ENCODE results near the gene PC. TPM values are rescaled to one million over a fixed set of nuclear protein-coding genes. Genes with fewer than 3 reads are reported as not detected.

PC gene
- total and polyA plus RNA-seq, 5 experiments from 2014 or later = 3.5 to 8.5 (median 6.9) TPM

DNA sequence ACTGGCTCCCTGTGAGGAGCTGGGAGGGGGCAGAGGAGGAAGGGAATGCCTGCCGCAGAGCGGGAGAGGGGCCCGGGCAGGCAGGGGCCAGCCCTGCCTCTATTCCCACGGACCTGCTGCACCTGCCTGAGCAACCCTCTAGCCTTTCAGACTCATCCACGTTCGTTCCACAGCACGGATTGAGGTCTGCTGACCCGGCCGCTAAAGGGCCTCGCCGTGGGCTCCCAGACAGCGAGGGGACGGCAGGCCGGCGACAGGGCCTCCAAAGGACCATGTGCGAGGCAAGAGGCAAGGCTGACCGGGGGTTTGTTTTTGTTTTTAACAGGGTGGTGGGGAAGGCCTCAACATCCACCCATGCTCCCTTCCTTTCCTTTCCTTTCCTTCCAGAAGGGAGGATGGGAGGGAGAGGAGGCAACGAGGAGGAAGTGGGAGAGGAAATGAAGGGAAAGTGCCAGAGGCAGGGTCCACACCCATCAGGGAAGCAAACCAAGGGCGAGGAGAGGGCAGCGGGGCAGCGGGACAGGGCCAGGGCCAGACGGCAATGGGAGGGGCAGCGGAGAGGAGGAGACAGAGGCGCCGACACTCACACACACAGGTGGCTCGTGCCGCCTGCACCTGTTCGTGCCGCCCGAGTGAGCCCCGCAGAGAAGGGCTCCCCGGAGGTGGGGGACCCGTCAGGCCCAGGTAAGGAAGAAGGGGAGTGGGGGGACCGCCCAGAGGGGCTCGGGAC, 93.8 kb downstream of the PC start:
- no peaks in the 10 kb centered on the region for H3K9me3 Mint-ChIP-seq
- no peak for DNase-seq
- H3K27me3 Mint-ChIP-seq = no peaks in the 10 kb centered on the region
- POLR2A ChIA-PET = no interaction called here
- no peak for ATAC-seq
- H3K36me3 Mint-ChIP-seq = no peaks in the 10 kb centered on the region
- no peak overlapping the region for H3K27ac Mint-ChIP-seq
- H3K4me1 Mint-ChIP-seq = peaks cover 3 to 10% (median 7%) of the 10 kb centered on the region in 4 donors
- H3K4me3 Mint-ChIP-seq = no peak overlapping the region

- H3K27ac Mint-ChIP-seq = no peak overlapping the region
- H3K4me3 Mint-ChIP-seq = no peak overlapping the region
- no peaks in the 10 kb centered on the region for H3K36me3 Mint-ChIP-seq
- POLR2A ChIA-PET = no interaction called here
- DNase-seq (no peak), ATAC-seq (no peak)
- no peaks in the 10 kb centered on the region for H3K9me3 Mint-ChIP-seq
- no peaks in the 10 kb centered on the region for H3K27me3 Mint-ChIP-seq
- peaks cover 0 to 3% (median 1%) of the 10 kb centered on the region in 4 donors for H3K4me1 Mint-ChIP-seq
Measured at GRCh38 chr11:66863428-66864125, 94.6 kb downstream of the PC start.

- Mint-ChIP-seq H3K4me3 (no peak overlapping the region), H3K27ac (no peak overlapping the region), H3K9me3 (no peaks in the 10 kb centered on the region), H3K4me1 (peaks cover 0 to 3% (median 0%) of the 10 kb centered on the region in 4 donors), H3K27me3 (no peaks in the 10 kb centered on the region), H3K36me3 (no peaks in the 10 kb centered on the region)
- POLR2A ChIA-PET = no interaction called here
- DNase-seq (no peak), ATAC-seq (no peak)
Measured at GRCh38 chr11:66862559-66863037, 95.6 kb downstream of the PC start.

DNA sequence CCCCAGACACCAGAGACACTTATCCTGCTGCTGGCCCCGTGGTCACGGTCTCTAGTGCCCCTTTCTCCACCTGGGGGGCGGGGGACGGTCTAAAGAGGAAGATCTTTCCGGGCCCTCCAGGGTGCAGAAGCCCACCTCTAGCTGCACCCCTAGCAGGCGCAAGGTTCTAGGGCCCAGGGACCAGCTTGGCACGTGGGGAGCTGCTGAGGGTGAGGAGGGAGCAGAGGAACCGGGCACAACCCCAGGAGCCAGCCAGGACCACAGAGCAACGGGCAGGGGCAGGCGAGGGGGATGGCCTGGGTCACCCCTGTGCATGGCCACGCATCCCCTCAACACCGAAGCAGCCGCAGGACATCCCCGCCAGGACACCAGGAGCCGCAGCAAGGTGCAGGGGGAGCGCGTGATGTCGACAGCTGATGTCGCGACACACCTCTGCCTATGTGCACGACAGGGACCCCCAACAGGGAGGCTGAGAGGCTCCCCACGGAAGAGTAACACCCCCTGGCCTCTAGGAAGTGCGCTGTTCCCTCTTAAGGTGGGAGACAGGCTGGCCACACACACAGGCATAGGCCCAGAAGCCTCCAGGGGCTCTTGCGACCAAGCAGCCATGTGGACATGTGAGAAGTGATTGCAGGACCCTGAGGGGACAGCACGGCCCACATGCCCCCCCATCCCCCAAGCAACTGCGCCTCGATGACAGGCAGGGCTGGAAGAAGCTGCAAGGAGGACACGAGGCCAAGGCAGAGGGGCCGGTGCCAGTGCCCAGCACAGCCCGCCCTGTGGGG, 96.2 kb downstream of the PC start:
- POLR2A ChIA-PET = no interaction called here
- H3K4me3 Mint-ChIP-seq = no peak overlapping the region
- H3K9me3 Mint-ChIP-seq = no peaks in the 10 kb centered on the region
- no peaks in the 10 kb centered on the region for H3K36me3 Mint-ChIP-seq
- no peak overlapping the region for H3K27ac Mint-ChIP-seq
- peaks cover 0 to 3% (median under 1%) of the 10 kb centered on the region in 4 donors for H3K4me1 Mint-ChIP-seq
- H3K27me3 Mint-ChIP-seq = no peaks in the 10 kb centered on the region
- no peak for DNase-seq
- no peak for ATAC-seq

DNA sequence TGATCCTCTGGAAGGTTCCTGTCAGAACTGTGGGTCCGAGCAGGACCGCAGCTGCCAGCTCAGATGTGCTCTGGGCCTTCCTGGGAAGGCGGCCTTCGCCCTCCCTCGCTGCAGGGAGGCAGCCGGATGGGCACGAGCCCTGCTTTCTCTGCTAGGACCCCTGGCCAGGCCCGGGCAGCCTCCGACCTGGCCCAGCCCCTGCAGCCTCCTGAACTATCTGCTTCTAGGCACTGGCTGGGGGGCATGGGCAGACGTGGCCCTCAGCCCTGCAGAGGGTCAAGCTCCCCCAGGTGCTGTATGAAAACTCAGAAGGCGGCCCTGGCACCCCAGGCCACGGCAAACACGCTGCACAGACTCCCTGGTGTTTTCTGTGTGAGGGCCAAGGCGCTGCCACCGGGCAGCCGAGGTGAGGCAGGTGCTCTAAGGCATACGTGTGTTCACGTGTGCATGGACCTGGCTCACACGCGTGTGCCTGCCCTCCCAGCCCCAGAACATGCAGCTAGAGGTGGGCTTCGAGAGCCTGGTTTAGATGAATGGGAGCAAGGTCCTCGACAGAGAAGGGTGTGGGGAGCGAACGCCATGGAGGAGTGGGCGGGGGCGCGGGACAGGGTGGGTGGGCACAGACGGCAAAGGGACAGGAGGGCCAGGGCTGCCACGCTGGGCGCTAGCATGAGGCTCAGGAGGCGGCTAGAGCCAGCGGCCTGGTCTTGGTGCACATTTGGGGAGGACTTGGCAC, 97.0 kb downstream of the PC start:
- Mint-ChIP-seq H3K9me3 (no peaks in the 10 kb centered on the region), H3K4me1 (peaks cover 0 to 3% (median under 1%) of the 10 kb centered on the region in 4 donors), H3K27me3 (no peaks in the 10 kb centered on the region), H3K27ac (peak overlapping the region in 1 of 10 donors; percentile 40), H3K36me3 (no peaks in the 10 kb centered on the region), H3K4me3 (no peak overlapping the region)
- ATAC-seq = no peak
- POLR2A ChIA-PET = no interaction called here
- DNase-seq = no peak

DNA sequence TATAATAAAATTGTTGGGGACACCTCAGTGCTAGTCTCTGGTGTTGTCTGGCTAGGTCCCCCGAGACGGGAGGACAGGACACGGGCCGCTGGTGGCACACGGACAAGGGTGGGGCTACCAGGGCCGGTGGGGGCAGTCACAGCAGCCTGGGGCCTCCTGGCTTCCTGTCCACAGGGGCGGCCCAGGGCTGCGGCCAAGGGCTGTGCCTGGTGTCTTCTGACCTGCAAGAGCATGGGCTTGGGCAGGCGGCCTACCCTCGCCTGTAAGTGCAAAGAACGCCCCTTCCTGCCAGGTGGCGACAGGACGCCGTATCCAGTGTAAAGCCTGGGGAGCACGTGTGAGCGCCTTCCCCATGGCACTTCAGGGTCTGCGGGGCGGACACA, 97.7 kb downstream of the PC start:
- H3K4me1 Mint-ChIP-seq = peaks cover 3 to 5% (median 5%) of the 10 kb centered on the region in 4 donors
- H3K4me3 Mint-ChIP-seq = no peak overlapping the region
- H3K9me3 Mint-ChIP-seq = no peaks in the 10 kb centered on the region
- H3K27ac Mint-ChIP-seq = no peak overlapping the region
- no peak for ATAC-seq
- no peaks in the 10 kb centered on the region for H3K27me3 Mint-ChIP-seq
- no peaks in the 10 kb centered on the region for H3K36me3 Mint-ChIP-seq
- POLR2A ChIA-PET = no interaction called here
- DNase-seq = no peak

DNA sequence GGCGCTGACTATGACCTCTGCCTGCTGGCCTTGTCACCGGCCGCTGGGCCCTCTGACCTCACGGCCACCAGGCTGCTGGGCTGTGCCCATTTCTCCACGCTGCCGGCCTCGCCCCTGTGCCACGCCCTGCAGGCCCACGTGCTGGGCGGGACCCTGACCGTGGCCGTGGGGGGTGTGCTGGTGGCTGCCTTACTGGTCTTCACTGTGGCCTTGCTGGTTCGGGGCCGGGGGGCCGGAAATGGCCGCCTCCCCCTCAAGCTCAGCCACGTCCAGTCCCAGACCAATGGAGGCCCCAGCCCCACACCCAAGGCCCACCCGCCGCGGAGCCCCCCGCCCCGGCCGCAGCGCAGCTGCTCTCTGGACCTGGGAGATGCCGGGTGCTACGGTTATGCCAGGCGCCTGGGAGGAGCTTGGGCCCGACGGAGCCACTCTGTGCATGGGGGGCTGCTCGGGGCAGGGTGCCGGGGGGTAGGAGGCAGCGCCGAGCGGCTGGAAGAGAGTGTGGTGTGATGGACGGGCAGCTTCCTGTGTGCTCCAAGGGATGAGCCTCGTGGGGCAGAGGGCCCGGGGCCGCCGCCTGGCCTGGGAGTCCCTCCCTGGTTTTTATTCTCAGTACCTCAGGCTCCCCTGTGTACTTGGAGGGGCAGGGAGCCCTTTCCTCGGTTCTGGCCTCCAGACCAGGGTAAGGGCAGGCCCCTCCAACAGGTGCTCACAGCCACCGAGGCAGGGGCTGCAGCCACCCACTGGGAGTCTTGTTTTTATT, 98.3 kb downstream of the PC start:
- no peaks in the 10 kb centered on the region for H3K36me3 Mint-ChIP-seq
- no peaks in the 10 kb centered on the region for H3K9me3 Mint-ChIP-seq
- H3K4me1 Mint-ChIP-seq = peaks cover 3 to 8% (median 6%) of the 10 kb centered on the region in 4 donors
- H3K4me3 Mint-ChIP-seq = no peak overlapping the region
- no peak overlapping the region for H3K27ac Mint-ChIP-seq
- ATAC-seq = no peak
- POLR2A ChIA-PET = interaction anchor here (2.2 kb wide), 1 partner anchor 17 kb away, joined by 10 read pairs; the partner anchor contains the start of gene RCE1
- no peak for DNase-seq
- no peaks in the 10 kb centered on the region for H3K27me3 Mint-ChIP-seq

GRCh38 chr11:66858939-66859685, 99.1 kb downstream of the PC start:
- H3K4me1 Mint-ChIP-seq = peaks cover 4 to 8% (median 6%) of the 10 kb centered on the region in 4 donors
- no peak overlapping the region for H3K27ac Mint-ChIP-seq
- H3K36me3 Mint-ChIP-seq = no peaks in the 10 kb centered on the region
- DNase-seq = no peak
- no peaks in the 10 kb centered on the region for H3K9me3 Mint-ChIP-seq
- ATAC-seq = no peak
- peak overlapping the region in 2 of 10 donors; percentile 33 to 60 for H3K4me3 Mint-ChIP-seq
- no peaks in the 10 kb centered on the region for H3K27me3 Mint-ChIP-seq
- POLR2A ChIA-PET = interaction anchor here (2.2 kb wide), 1 partner anchor 16 kb away, joined by 10 read pairs; the partner anchor contains the start of gene RCE1

GRCh38 chr11:66858186-66858938, 99.8 kb downstream of the PC start:
- Mint-ChIP-seq H3K36me3 (no peaks in the 10 kb centered on the region), H3K9me3 (no peaks in the 10 kb centered on the region), H3K4me1 (peaks cover 5 to 8% (median 7%) of the 10 kb centered on the region in 4 donors), H3K4me3 (peak overlapping the region; percentile 18 to 69 (median 62)), H3K27me3 (no peaks in the 10 kb centered on the region), H3K27ac (no peak overlapping the region)
- ATAC-seq = no peak
- DNase-seq = no peak
- POLR2A ChIA-PET = interaction anchor here (2.2 kb wide), 1 partner anchor 15 kb away, joined by 10 read pairs; the partner anchor contains the start of gene RCE1

GRCh38 chr11:66857927-66858185, 100.3 kb downstream of the PC start:
- POLR2A ChIA-PET = interaction anchor here (2.2 kb wide), 1 partner anchor 14 kb away, joined by 10 read pairs; the partner anchor contains the start of gene RCE1
- no peak for DNase-seq
- Mint-ChIP-seq H3K4me3 (peak overlapping the region; percentile 18 to 75 (median 67)), H3K9me3 (no peaks in the 10 kb centered on the region), H3K27me3 (no peaks in the 10 kb centered on the region), H3K36me3 (no peaks in the 10 kb centered on the region), H3K4me1 (peaks cover 5 to 8% (median 7%) of the 10 kb centered on the region in 4 donors), H3K27ac (no peak overlapping the region)
- no peak for ATAC-seq
